Muscle of back (tissue), 13 donors: Measurements from ENCODE around the gene USP17L22. TPM values are rescaled to one million over a fixed set of nuclear protein-coding genes. Genes with fewer than 3 reads are reported as not detected.
"Not testable (repeated sequence)": the region's sequence is repeated elsewhere in the genome, so short reads cannot be mapped to it uniquely, and the experiment has no call there.

ENCODE experiments used
- DNase-seq, 3 donors: peaks; one replicate each; pipeline versions ENCODE4 v3.0.0 to v3.0.0-alpha.2; 2013
- long read RNA-seq, 9 donors: transcript quantifications; one replicate each; lab custom pipeline, GENCODE V29; 2026
- polyA plus RNA-seq, 10 donors: library from polyadenylated mRNA; unstranded; fragments of 120-200 nt; gene quantifications; one replicate each; pipeline ENCODE4 v1.2.1, GENCODE V29; 2013; ENCODE audit not compliant: insufficient read length in 10 of 10

Gene USP17L22, protein sequence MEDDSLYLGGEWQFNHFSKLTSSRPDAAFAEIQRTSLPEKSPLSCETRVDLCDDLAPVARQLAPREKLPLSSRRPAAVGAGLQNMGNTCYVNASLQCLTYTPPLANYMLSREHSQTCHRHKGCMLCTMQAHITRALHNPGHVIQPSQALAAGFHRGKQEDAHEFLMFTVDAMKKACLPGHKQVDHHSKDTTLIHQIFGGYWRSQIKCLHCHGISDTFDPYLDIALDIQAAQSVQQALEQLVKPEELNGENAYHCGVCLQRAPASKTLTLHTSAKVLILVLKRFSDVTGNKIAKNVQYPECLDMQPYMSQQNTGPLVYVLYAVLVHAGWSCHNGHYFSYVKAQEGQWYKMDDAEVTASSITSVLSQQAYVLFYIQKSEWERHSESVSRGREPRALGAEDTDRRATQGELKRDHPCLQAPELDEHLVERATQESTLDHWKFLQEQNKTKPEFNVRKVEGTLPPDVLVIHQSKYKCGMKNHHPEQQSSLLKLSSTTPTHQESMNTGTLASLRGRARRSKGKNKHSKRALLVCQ
- polyA plus RNA-seq: not detected
- long read RNA-seq, donor 1: 0 reads
- long read RNA-seq, donor 2: 0 reads
- long read RNA-seq, donor 3: 0 reads
- long read RNA-seq, donor 4: 0 reads
- long read RNA-seq, donor 5: 0 reads
- long read RNA-seq, donor 6: 0 reads
- long read RNA-seq, donor 7: 0 reads
- long read RNA-seq, donor 8: 0 reads
- long read RNA-seq, donor 9: 0 reads

DNA sequence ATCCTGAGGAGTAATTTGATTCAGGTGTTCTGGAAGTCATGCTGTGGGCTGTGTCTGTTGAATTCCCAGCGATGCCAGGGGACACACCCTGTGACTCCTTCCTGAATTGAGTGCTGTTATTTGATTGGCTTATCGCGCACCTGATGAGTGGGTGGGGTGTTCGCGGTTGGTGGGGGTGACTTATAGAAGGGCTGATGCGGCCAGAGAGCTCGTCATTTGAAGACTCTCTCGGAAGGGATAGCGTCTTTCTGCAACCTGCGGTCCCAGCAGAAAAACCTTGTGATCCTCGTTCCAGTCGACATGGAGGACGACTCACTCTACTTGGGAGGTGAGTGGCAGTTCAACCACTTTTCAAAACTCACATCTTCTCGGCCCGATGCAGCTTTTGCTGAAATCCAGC, at the start of gene USP17L22:
USP17L22 (plus strand) TSS at position 301 of the 400 bp plus-strand sequence; CDS start at position 301, 0 bp downstream.
- DNase-seq: not testable (repeated sequence)

DNA sequence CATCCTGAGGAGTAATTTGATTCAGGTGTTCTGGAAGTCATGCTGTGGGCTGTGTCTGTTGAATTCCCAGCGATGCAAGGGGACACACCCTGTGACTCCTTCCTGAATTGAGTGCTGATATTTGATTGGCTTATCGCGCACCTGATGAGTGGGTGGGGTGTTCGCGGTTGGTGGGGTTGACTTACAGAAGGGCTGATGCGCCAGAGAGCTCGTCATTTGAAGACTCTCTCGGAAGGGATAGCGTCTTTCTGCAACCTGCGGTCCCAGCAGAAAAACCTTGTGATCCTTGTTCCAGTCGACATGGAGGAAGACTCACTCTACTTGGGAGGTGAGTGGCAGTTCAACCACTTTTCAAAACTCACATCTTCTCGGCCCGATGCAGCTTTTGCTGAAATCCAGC, 47.6 kb upstream of the USP17L22 start, which contains the start of gene USP17L12:
USP17L12 (plus strand) TSS at position 301 of the 400 bp plus-strand sequence; CDS start at position 301, 0 bp downstream.
- not testable (repeated sequence) for DNase-seq

GRCh38 chr4:9224596-9224995, 42.8 kb upstream of the USP17L22 start, which contains the start of gene USP17L13:
USP17L13 (plus strand) TSS chr4:9224896; CDS start chr4:9224896, 0 bp downstream.
- not testable (repeated sequence) for DNase-seq

DNA sequence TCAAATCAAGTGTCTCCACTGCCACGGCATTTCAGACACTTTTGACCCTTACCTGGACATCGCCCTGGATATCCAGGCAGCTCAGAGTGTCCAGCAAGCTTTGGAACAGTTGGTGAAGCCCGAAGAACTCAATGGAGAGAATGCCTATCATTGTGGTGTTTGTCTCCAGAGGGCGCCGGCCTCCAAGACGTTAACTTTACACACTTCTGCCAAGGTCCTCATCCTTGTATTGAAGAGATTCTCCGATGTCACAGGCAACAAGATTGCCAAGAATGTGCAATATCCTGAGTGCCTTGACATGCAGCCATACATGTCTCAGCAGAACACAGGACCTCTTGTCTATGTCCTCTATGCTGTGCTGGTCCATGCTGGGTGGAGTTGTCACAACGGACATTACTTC, 37.2 kb upstream of the USP17L22 start:
- DNase-seq: not testable (repeated sequence)

- DNase-seq: not testable (repeated sequence)
Measured at GRCh38 chr4:9234085-9234484, 33.3 kb upstream of the USP17L22 start, which contains the start of gene USP17L15. USP17L15 (plus strand) TSS chr4:9234385; CDS start chr4:9234385, 0 bp downstream.

DNA sequence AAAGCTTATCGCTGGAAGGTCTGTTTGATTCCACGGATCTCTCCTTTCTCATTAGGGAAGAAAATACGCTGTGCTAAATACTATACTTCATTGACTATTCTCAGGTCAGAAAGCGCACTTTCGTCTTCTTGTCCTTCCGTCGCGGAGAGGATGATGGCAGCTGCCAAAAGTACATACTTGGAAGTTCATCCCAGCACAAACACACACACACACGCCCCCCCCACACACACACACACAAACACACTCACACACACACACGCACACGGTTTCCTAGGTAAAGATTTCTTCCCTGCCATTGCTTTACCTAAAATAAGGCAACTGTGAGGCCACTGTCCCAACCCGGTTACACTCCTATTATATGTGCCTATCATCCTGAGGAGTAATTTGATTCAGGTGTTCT, 29.0 kb upstream of the USP17L22 start:
- DNase-seq: not testable (repeated sequence)

DNA sequence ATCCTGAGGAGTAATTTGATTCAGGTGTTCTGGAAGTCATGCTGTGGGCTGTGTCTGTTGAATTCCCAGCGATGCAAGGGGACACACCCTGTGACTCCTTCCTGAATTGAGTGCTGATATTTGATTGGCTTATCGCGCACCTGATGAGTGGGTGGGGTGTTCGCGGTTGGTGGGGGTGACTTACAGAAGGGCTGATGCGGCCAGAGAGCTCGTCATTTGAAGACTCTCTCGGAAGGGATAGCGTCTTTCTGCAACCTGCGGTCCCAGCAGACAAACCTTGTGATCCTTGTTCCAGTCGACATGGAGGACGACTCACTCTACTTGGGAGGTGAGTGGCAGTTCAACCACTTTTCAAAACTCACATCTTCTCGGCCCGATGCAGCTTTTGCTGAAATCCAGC, 23.8 kb upstream of the USP17L22 start, which contains the start of gene USP17L17:
USP17L17 (plus strand) TSS at position 301 of the 400 bp plus-strand sequence; CDS start at position 301, 0 bp downstream.
- DNase-seq: not testable (repeated sequence)

- DNase-seq: not testable (repeated sequence)
Measured at GRCh38 chr4:9247953-9248680, 19.3 kb upstream of the USP17L22 start, which contains the start of gene USP17L18. USP17L18 (plus strand) TSS chr4:9248630; CDS start chr4:9248630, 0 bp downstream.

GRCh38 chr4:9253078-9253477, 14.3 kb upstream of the USP17L22 start, which contains the start of gene USP17L19:
USP17L19 (plus strand) TSS chr4:9253378; CDS start chr4:9253378, 0 bp downstream.
- not testable (repeated sequence) for DNase-seq

GRCh38 chr4:9257824-9258223, 9.6 kb upstream of the USP17L22 start, which contains the start of gene USP17L20:
USP17L20 (plus strand) TSS chr4:9258124; CDS start chr4:9258124, 0 bp downstream.
- not testable (repeated sequence) for DNase-seq

- DNase-seq: not testable (repeated sequence)
Measured at GRCh38 chr4:9262572-9262971, 4.8 kb upstream of the USP17L22 start, which contains the start of gene USP17L21. USP17L21 (plus strand) TSS chr4:9262872; CDS start chr4:9262872, 0 bp downstream.

- not testable (repeated sequence) for DNase-seq
Measured at GRCh38 chr4:9271719-9272118, 4.3 kb downstream of the USP17L22 start.

Other genes starting within 250 kb of the USP17L22 start
- under 1 TPM in 2 of 10 donors, not detected in 8; 0.13 to 0.20 TPM for gene FAM90A26, start 97.2 kb upstream of the USP17L22 start, polyA plus RNA-seq
- not detected for gene USP17L10, start 57.0 kb upstream of the USP17L22 start, polyA plus RNA-seq
- not detected for gene USP17L11, start 52.2 kb upstream of the USP17L22 start, polyA plus RNA-seq
- gene USP17L12, start 47.5 kb upstream of the USP17L22 start, polyA plus RNA-seq: not detected
- not detected for gene USP17L13, start 42.7 kb upstream of the USP17L22 start, polyA plus RNA-seq
- not detected for gene USP17L15, start 33.2 kb upstream of the USP17L22 start, polyA plus RNA-seq
- not detected for gene USP17L17, start 23.7 kb upstream of the USP17L22 start, polyA plus RNA-seq
- not detected for gene USP17L18, start 19.0 kb upstream of the USP17L22 start, polyA plus RNA-seq
- not detected for gene USP17L19, start 14.2 kb upstream of the USP17L22 start, polyA plus RNA-seq
- not detected for gene USP17L20, start 9.5 kb upstream of the USP17L22 start, polyA plus RNA-seq
- not detected for gene USP17L21, start 4.7 kb upstream of the USP17L22 start, polyA plus RNA-seq
- not detected for gene USP17L24, start 57.5 kb downstream of the USP17L22 start, polyA plus RNA-seq
- gene USP17L25, start 62.3 kb downstream of the USP17L22 start, polyA plus RNA-seq: not detected
- not detected for gene USP17L26, start 67.0 kb downstream of the USP17L22 start, polyA plus RNA-seq
- gene USP17L5, start 71.8 kb downstream of the USP17L22 start, polyA plus RNA-seq: not detected
- gene USP17L27, start 76.5 kb downstream of the USP17L22 start, polyA plus RNA-seq: not detected
- not detected for gene USP17L28, start 81.3 kb downstream of the USP17L22 start, polyA plus RNA-seq
- not detected for gene USP17L29, start 86.0 kb downstream of the USP17L22 start, polyA plus RNA-seq
- not detected for gene USP17L30, start 95.5 kb downstream of the USP17L22 start, polyA plus RNA-seq
- gene DEFB131A, start 176.8 kb downstream of the USP17L22 start, polyA plus RNA-seq: not detected